Gastroesophageal sphincter (tissue), 4 donors: ENCODE measurements around the gene MYO7A. TPM values are rescaled to one million over a fixed set of nuclear protein-coding genes. Genes with fewer than 3 reads are reported as not detected.

Experiments used
- ATAC-seq: fragments of 150-250 bp; one replicate; pipeline ENCODE4 v1.9.1; 2016; ENCODE audit warnings: mild to moderate bottlenecking, moderate library complexity
- H3K27ac ChIP-seq, 4 donors: fragments of 200-600 bp; sonication (generic) in 3 of 4; 1 replicate in 3 of 4; 2 replicates in 1 of 4; pipeline ENCODE4 v1.5.1; 2016 to 2019
- H3K27me3 ChIP-seq: fragments of 200-600 bp; sonication (generic); one replicate; pipeline ENCODE4 v1.5.1; 2019
- H3K36me3 ChIP-seq, 2 donors: fragments of 200-600 bp; sonication (generic); one replicate each; pipeline ENCODE4 v1.5.1; 2019; ENCODE audit warnings: control low read depth in 1 of 2
- H3K4me1 ChIP-seq, 3 donors: fragments of 200-600 bp; sonication (generic); 1 replicate in 2 of 3; 2 replicates in 1 of 3; pipeline ENCODE4 v1.5.1; 2016 to 2019; ENCODE audit warnings: control low read depth in 2 of 3
- H3K4me3 ChIP-seq, 2 donors: fragments of 200-600 bp; sonication (generic); one replicate each; pipeline ENCODE4 v1.5.1; 2019; ENCODE audit warnings: mild to moderate bottlenecking in 1 of 2, moderate library complexity in 1 of 2
- H3K9me3 ChIP-seq, 3 donors: fragments of 200-600 bp; sonication (generic); one replicate each; pipeline ENCODE4 v1.5.1; 2017 to 2019; ENCODE audit warnings: control low read depth in 2 of 3
- EP300 ChIP-seq: sonication (generic); formaldehyde crosslinking; IDR thresholded peaks from one replicate; pipeline ENCODE4 v1.6.1; 2017; ENCODE audit warnings: antibody characterized with exemption, mild to moderate bottlenecking
- POLR2A ChIP-seq, 2 donors: fragments of 450-650 bp; IDR thresholded peaks; one replicate each; pipeline ENCODE4 v1.6.1; 2017; ENCODE audit warnings: antibody characterized with exemption in 2 of 2, mild to moderate bottlenecking in 2 of 2, moderate library complexity in 1 of 2
- POLR2AphosphoS5 ChIP-seq: sonication (generic); formaldehyde crosslinking; IDR thresholded peaks from one replicate; pipeline ENCODE4 v1.6.1; 2017; ENCODE audit warnings: antibody characterized with exemption
- WGBS, 2 donors: methylation state at CpG; one replicate each; pipeline ENCODE4 v1.1.5; 2018; ENCODE audit warnings: low coverage in 1 of 2; 5-methylcytosine and 5-hydroxymethylcytosine counted together
- total RNA-seq, 4 donors: library from RNA; depleted of rRNA; stranded (reverse); fragments of >200 nt; gene quantifications; one replicate each; pipeline ENCODE4 v1.1.0, GENCODE V29; 2016
- TF ChIP-seq, protein P1 (sequence below), 4 experiments: fragments of 200-600 bp in 2 of 4; fragments of 450-650 bp in 2 of 4; sonication (generic) in 1 of 4; IDR thresholded peaks; one replicate each; pipeline ENCODE4 v1.5.1; 2017 to 2019; ENCODE audit warnings: antibody characterized with exemption in 4 of 4, mild to moderate bottlenecking in 2 of 4, moderate library complexity in 2 of 4

MYO7A gene
- total RNA-seq, 4 donors from 2014 or later = 4.0 to 11.8 (median 8.7) TPM

DNA sequence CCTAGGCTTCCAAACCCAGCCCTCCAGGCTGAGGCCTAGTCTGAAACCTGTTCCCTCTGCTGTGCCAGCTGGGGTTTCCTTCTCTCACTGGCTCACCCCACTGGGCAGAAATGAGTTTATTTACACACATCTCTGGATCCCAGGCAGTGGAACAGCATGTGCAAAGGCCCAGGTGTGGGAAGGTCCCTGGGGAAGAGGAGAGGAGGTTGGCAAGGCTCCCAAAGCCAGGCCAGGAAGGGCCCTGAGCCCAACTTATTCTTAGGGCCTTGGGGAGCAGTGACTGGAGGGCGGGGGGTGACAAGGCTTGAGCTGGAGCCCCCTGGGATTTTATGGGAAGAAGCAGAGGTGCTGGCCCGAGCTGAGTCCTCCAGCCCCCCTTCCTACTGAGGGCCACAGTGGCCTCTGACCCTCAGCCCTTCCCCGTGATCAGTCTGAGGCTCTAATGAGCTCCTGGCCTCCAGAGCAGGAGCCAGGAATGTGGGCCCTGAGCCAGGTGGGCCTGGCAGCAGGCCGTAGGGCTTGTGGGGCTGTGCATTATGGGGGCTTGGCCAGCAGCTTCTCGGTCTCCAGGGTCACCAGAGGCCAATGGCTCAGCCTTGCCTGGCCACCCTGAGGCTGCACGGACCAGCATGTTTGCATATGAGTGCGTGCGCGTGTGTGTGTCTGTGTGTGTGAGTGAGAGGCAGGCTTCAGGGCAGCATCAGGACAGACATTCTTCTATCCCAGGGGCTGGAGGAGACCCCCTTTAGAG lies 2.9 kb downstream of the MYO7A start:
- H3K27ac ChIP-seq = no peak overlapping the region
- peaks cover 0 to 46% (median 8%) of the 10 kb centered on the region in 3 donors for H3K4me1 ChIP-seq
- no peak for ATAC-seq
- H3K4me3 ChIP-seq = no peak overlapping the region
- WGBS, 2 donors = 0% methylated on average over 1 of the region's 9 CpGs; no CpG with 5 or more reads in 1 of the 2 donors
- TF ChIP-seq POLR2A (IDR thresholded peaks at IDR 0.05) (no peak), POLR2AphosphoS5 (no peak), EP300 (no peak)
- TF ChIP-seq, protein P1, sequence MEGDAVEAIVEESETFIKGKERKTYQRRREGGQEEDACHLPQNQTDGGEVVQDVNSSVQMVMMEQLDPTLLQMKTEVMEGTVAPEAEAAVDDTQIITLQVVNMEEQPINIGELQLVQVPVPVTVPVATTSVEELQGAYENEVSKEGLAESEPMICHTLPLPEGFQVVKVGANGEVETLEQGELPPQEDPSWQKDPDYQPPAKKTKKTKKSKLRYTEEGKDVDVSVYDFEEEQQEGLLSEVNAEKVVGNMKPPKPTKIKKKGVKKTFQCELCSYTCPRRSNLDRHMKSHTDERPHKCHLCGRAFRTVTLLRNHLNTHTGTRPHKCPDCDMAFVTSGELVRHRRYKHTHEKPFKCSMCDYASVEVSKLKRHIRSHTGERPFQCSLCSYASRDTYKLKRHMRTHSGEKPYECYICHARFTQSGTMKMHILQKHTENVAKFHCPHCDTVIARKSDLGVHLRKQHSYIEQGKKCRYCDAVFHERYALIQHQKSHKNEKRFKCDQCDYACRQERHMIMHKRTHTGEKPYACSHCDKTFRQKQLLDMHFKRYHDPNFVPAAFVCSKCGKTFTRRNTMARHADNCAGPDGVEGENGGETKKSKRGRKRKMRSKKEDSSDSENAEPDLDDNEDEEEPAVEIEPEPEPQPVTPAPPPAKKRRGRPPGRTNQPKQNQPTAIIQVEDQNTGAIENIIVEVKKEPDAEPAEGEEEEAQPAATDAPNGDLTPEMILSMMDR (IDR thresholded peaks at IDR 0.05) = no peak
- no peaks in the 10 kb centered on the region for H3K9me3 ChIP-seq
- H3K36me3 ChIP-seq = no peaks in the 10 kb centered on the region
- H3K27me3 ChIP-seq = peaks cover 14% of the 10 kb centered on the region

DNA sequence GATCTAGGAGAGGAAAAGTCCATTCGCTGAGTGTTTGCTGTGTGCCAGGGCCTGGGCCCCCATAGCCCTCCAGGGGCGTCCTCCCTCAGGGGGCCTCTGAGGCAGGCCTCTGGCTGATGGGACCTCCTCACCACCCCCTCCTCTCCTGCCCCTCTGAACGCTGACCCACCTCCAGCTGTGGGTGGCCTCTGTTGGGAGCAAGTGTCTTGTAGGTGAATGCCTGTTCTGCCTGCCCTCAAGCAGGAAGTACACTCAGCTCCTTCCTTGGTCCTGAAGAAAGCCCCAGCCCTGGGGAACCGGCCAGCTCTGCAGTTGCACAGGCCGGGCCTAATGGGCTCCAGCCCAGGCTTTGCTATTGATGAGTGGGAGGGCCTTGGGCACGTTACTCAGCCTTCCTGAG lies 3.5 kb downstream of the MYO7A start:
- TF ChIP-seq POLR2A (IDR thresholded peaks at IDR 0.05) = no peak
- TF ChIP-seq, protein P1 (IDR thresholded peaks at IDR 0.05) = no peak
- TF ChIP-seq EP300 = no peak
- TF ChIP-seq POLR2AphosphoS5 = no peak
- no CpG with 5 or more reads among the region's 6 CpGs for WGBS, 2 donors
- Histone ChIP-seq H3K4me3 (no peak overlapping the region), H3K27me3 (peaks cover 17% of the 10 kb centered on the region), H3K27ac (no peak overlapping the region), H3K4me1 (peaks cover 0 to 44% (median 8%) of the 10 kb centered on the region in 3 donors), H3K9me3 (no peaks in the 10 kb centered on the region), H3K36me3 (no peaks in the 10 kb centered on the region)
- no peak for ATAC-seq

- 14 to 22% methylated on average over 1 of the region's 2 CpGs for WGBS, 2 donors
- no peak for ATAC-seq
Measured at GRCh38 chr11:77135069-77135468, 7.0 kb downstream of the MYO7A start.

GRCh38 chr11:77136074-77136473 lies 8.0 kb downstream of the MYO7A start:
- 79 to 100% methylated on average over 1 to 4 of the region's 8 CpGs for WGBS, 2 donors
- peaks cover 19% of the 10 kb centered on the region for H3K27me3 ChIP-seq
- H3K4me1 ChIP-seq = peaks cover 0 to 27% (median 5%) of the 10 kb centered on the region in 3 donors
- no peaks in the 10 kb centered on the region for H3K9me3 ChIP-seq
- no peak overlapping the region for H3K27ac ChIP-seq
- ATAC-seq = no peak
- H3K36me3 ChIP-seq = no peaks in the 10 kb centered on the region
- TF ChIP-seq POLR2A (IDR thresholded peaks at IDR 0.05) (no peak), EP300 (no peak), POLR2AphosphoS5 (no peak)
- TF ChIP-seq, protein P1 (IDR thresholded peaks at IDR 0.05) = no peak
- no peak overlapping the region for H3K4me3 ChIP-seq

More at GRCh38 chr11:77135069-77135468, 7.0 kb downstream of the MYO7A start:
- peaks cover 0 to 30% (median 4%) of the 10 kb centered on the region in 3 donors for H3K4me1 ChIP-seq
- no peaks in the 10 kb centered on the region for H3K9me3 ChIP-seq
- H3K27ac ChIP-seq = no peak overlapping the region
- no peak for TF ChIP-seq POLR2A (IDR thresholded peaks at IDR 0.05)
- no peak overlapping the region for H3K4me3 ChIP-seq
- peaks cover 19% of the 10 kb centered on the region for H3K27me3 ChIP-seq
- no peaks in the 10 kb centered on the region for H3K36me3 ChIP-seq

DNA sequence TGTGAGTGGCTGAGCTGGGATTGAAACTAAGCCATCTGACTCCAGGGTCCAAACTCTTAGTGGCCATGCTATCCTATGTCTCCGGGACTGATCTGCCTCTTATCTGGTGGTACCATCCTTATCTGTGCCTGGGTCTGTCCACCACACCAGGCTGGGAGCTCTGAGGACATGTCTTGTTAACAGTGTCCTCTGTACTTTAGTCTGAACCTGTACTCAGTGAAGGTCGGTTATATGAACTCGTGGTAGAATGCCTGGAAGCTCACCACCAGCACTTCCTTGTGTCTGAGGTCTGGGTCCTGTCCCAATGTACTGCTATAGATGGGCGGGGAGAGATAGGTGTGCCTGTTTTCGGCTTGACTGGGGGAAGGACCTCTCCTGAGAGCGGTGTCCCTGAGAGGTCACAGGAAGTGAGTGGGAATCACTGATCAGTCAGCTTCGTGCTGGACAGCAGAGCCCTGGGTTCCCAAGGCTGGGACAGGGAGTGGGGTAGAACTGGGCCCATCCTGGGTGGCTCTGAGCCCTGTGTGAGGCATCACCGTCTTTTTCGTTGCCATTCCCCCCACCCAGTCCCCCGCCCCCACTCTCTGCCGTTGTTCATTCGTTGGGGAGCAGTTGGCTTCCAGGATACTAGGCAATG lies 8.9 kb downstream of the MYO7A start:
- no peak for ATAC-seq
- TF ChIP-seq, protein P1 (IDR thresholded peaks at IDR 0.05) = no peak
- no peak for TF ChIP-seq EP300
- H3K27ac ChIP-seq = no peak overlapping the region
- no peaks in the 10 kb centered on the region for H3K9me3 ChIP-seq
- no peak overlapping the region for H3K4me3 ChIP-seq
- peaks cover 0 to 18% (median 4%) of the 10 kb centered on the region in 3 donors for H3K4me1 ChIP-seq
- no peaks in the 10 kb centered on the region for H3K36me3 ChIP-seq
- 72% methylated on average over 9 of the region's 12 CpGs; no CpG with 5 or more reads in 1 of the 2 donors for WGBS, 2 donors
- peaks cover 19% of the 10 kb centered on the region for H3K27me3 ChIP-seq
